Testis (tissue), 2 donors: Measurements from ENCODE around the gene DENND1A.

ENCODE experiments used
- CTCF ChIP-seq, 3 experiments: fragments of 450-650 bp in 2 of 3; fragments of 200-600 bp in 1 of 3; sonication (generic) in 1 of 3; IDR thresholded peaks; one replicate each; pipeline ENCODE4 v1.5.1; 2016 to 2019; ENCODE audit warnings: antibody characterized with exemption in 3 of 3, mild to moderate bottlenecking in 2 of 3, moderate library complexity in 1 of 3
- POLR2A ChIP-seq: fragments of 450-650 bp; IDR thresholded peaks from one replicate; pipeline ENCODE4 v1.6.1; 2017; ENCODE audit warnings: antibody characterized with exemption, mild to moderate bottlenecking, moderate library complexity

- TF ChIP-seq POLR2A (no peak), CTCF (IDR thresholded peaks at IDR 0.05) (no peak)
Observed at GRCh38 chr9:123608104-123608503, 321.8 kb downstream of the DENND1A start.
